BJ (cell line): ENCODE results near the gene GALNT1. TPM values are rescaled to one million over a fixed set of nuclear protein-coding genes. Genes with fewer than 3 reads are reported as not detected.

Source experiments
- CTCF ChIA-PET: fragments of 350-600 bp; formaldehyde crosslinking; extraction: SDS; loops from one replicate; lab custom pipeline; 2021; ENCODE audit warnings: antibody characterized with exemption, inconsistent platforms; lab: Yijun Ruan, JAX
- POLR2A ChIA-PET: fragments of 300-600 bp; sonication (Branson Sonifier 250); formaldehyde crosslinking; extraction: SDS; loops from one replicate; lab custom pipeline; 2021; ENCODE audit warnings: antibody characterized with exemption; lab: Charles Lee
- DNase-seq: peaks from one replicate; pipeline ENCODE4 v3.0.0-alpha.2; 2011; ENCODE audit warnings: low read depth
- H3K27me3 ChIP-seq: 2 replicates; pipeline ENCODE4 v1.6.0; 2011; ENCODE audit warnings: low read length; ENCODE audit not compliant: control insufficient read depth, insufficient read depth
- H3K36me3 ChIP-seq: 2 replicates; pipeline ENCODE4 v1.5.1; 2011; ENCODE audit warnings: low read length; ENCODE audit not compliant: control insufficient read depth, insufficient read depth
- H3K4me3 ChIP-seq: 2 replicates; pipeline ENCODE4 v1.5.1; 2011; ENCODE audit warnings: low read depth, mild to moderate bottlenecking, control low read depth, low read length
- CTCF ChIP-seq: IDR thresholded peaks from 2 replicates; pipeline ENCODE4 v1.5.1; 2011; ENCODE audit warnings: low read depth, mild to moderate bottlenecking, control low read depth, inconsistent platforms, low read length, moderate library complexity; ENCODE audit not compliant: insufficient read depth
- polyA plus RNA-seq: library from polyadenylated mRNA; depleted of rRNA; stranded (reverse); fragments of >200 nt; gene quantifications from 2 replicates; pipeline ENCODE4 v1.2.3, GENCODE V29; 2011

GALNT1 gene
- polyA plus RNA-seq, 1 experiment: 23.3 TPM

- POLR2A ChIA-PET: no interaction called here
- TF ChIP-seq CTCF: no peak
- H3K4me3 ChIP-seq: no peak overlapping the region
- DNase-seq: no peak
- CTCF ChIA-PET: no interaction called here
- no peaks in the 10 kb centered on the region for H3K27me3 ChIP-seq
- no peaks in the 10 kb centered on the region for H3K36me3 ChIP-seq
Measured at GRCh38 chr18:35639296-35639695, 57.8 kb downstream of the GALNT1 start.

DNA sequence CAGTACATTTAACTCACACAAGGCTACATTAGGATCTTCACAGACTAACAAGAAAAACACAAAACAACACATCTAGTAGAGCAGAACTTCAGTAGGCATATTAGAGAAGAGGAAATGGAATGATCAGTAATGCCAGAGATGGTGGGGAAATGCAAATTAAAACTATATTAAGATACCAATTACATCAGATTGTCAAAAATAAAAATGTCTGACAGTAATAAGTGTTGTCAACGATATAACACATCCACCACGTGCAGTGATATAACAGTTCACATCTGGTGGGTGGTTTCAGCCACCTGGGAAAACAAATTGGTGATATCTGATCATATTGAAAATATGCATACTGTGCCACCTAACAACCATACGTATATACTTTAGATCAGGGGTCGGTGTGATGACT lies 59.9 kb downstream of the GALNT1 start:
- Histone ChIP-seq H3K27me3 (no peaks in the 10 kb centered on the region), H3K4me3 (no peak overlapping the region), H3K36me3 (no peaks in the 10 kb centered on the region)
- no peak for TF ChIP-seq CTCF
- ChIA-PET CTCF (no interaction called here), POLR2A (no interaction called here)
- no peak for DNase-seq

DNA sequence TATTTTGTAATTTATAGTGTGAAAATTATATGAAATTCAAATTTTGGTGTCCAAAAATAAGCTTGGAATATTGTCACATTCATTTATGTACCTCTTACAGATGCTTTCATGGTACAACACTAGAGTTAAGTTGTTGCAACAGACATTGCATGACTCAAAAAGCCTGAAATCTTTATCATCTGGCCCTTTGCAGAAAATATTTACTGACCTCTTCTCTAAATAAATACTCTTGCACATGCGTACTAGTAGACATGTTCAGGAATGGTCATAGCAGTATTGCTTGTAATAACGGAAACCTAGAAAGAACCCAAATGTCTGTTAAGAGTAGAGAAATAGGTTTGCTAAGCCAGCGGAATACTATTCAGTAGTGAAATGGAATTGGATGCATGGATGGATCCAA lies 60.4 kb downstream of the GALNT1 start:
- no peak for TF ChIP-seq CTCF
- no peak for DNase-seq
- ChIA-PET CTCF (no interaction called here), POLR2A (no interaction called here)
- Histone ChIP-seq H3K4me3 (no peak overlapping the region), H3K36me3 (no peaks in the 10 kb centered on the region), H3K27me3 (no peaks in the 10 kb centered on the region)

GRCh38 chr18:35642802-35643201 lies 61.3 kb downstream of the GALNT1 start:
- no peaks in the 10 kb centered on the region for H3K36me3 ChIP-seq
- H3K27me3 ChIP-seq: no peaks in the 10 kb centered on the region
- ChIA-PET POLR2A (no interaction called here), CTCF (no interaction called here)
- H3K4me3 ChIP-seq: no peak overlapping the region
- no peak for TF ChIP-seq CTCF
- DNase-seq: no peak

GRCh38 chr18:35646449-35646848 lies 64.9 kb downstream of the GALNT1 start:
- Histone ChIP-seq H3K36me3 (no peaks in the 10 kb centered on the region), H3K27me3 (no peaks in the 10 kb centered on the region), H3K4me3 (no peak overlapping the region)
- CTCF ChIA-PET: interaction anchor here (1.1 kb wide), 1 partner anchor 91 kb away, joined by 3 read pairs; no protein-coding TSS in a partner anchor
- DNase-seq: no peak
- TF ChIP-seq CTCF: no peak
- POLR2A ChIA-PET: no interaction called here
